IMR-90 (cell line): Measurements from ENCODE around the gene OLAH. TPM values are rescaled to one million over a fixed set of nuclear protein-coding genes. Genes with fewer than 3 reads are reported as not detected.

Source experiments
- ATAC-seq: fragments of 200-7000 bp; cut with Tn5 transposase; 2 replicates; pipeline ENCODE4 v1.9.1; 2020; ENCODE audit warnings: low read depth, mild to moderate bottlenecking, moderate library complexity
- BruUV-seq: library from RNA; stranded (reverse); fragments of 400-500 nt; replicated peaks from 2 replicates; lab custom pipeline; 2021; lab: Mats Ljungman, UMichigan
- CTCF ChIA-PET: fragments of 300-600 bp; formaldehyde crosslinking; extraction: SDS; loops from one replicate; lab custom pipeline; 2021; ENCODE audit warnings: antibody characterized with exemption; lab: Yijun Ruan, JAX
- POLR2A ChIA-PET: fragments of 300-600 bp; sonication (Branson Sonifier 250); formaldehyde crosslinking; loops from one replicate; lab custom pipeline; 2022; ENCODE audit warnings: antibody characterized with exemption; ENCODE audit not compliant: unreplicated experiment; lab: Charles Lee
- DNase-seq: peaks from one replicate; pipeline ENCODE4 v3.0.0; 2013
- H2AFZ ChIP-seq: replicated peaks from 2 replicates; pipeline ENCODE3; 2013; ENCODE audit warnings: low read length, mild to moderate bottlenecking; ENCODE audit not compliant: poor library complexity
- H2AK5ac ChIP-seq: 2 replicates; pipeline ENCODE4 v1.6.1; 2013; ENCODE audit warnings: low read depth, low read length, inconsistent platforms
- H2AK9ac ChIP-seq: replicated peaks from 2 replicates; pipeline ENCODE3; 2013; ENCODE audit warnings: mild to moderate bottlenecking, low read depth, low read length, moderate library complexity; ENCODE audit not compliant: poor library complexity
- H2BK120ac ChIP-seq: 2 replicates; pipeline ENCODE4 v1.6.1; 2013; ENCODE audit warnings: low read depth, low read length, inconsistent platforms
- H2BK15ac ChIP-seq: 3 replicates; pipeline ENCODE4 v1.6.1; 2013; ENCODE audit warnings: low read depth, low read length, inconsistent platforms
- H2BK20ac ChIP-seq: 2 replicates; pipeline ENCODE4 v1.6.1; 2013; ENCODE audit warnings: low read depth, mild to moderate bottlenecking, inconsistent platforms, low read length, moderate library complexity
- H2BK5ac ChIP-seq: 2 replicates; pipeline ENCODE4 v1.6.1; 2013; ENCODE audit warnings: mild to moderate bottlenecking, low read depth, low read length, inconsistent platforms; ENCODE audit not compliant: poor library complexity, severe bottlenecking
- H3K14ac ChIP-seq: replicated peaks from 2 replicates; pipeline ENCODE4 v1.6.1; 2013; ENCODE audit warnings: low read depth, low read length, inconsistent platforms
- H3K18ac ChIP-seq: 2 replicates; pipeline ENCODE4 v1.6.1; 2013; ENCODE audit warnings: low read depth, low read length, control low read depth
- H3K23ac ChIP-seq: 2 replicates; pipeline ENCODE4 v1.6.1; 2013; ENCODE audit warnings: low read depth, low read length, inconsistent platforms
- H3K27ac ChIP-seq: 2 replicates; pipeline ENCODE4 v1.5.1; 2013; ENCODE audit warnings: mild to moderate bottlenecking, control low read depth, low read length; ENCODE audit not compliant: insufficient read depth
- H3K27me3 ChIP-seq: 2 replicates; pipeline ENCODE4 v1.6.1; 2013; ENCODE audit warnings: low read length; ENCODE audit not compliant: control insufficient read depth, insufficient read depth
- H3K36me3 ChIP-seq: 2 replicates; pipeline ENCODE4 v1.6.1; 2013; ENCODE audit warnings: low read length, mixed read lengths; ENCODE audit not compliant: control insufficient read depth, insufficient read depth
- H3K4ac ChIP-seq: 2 replicates; pipeline ENCODE4 v1.6.1; 2013; ENCODE audit warnings: low read depth, low read length, inconsistent platforms
- H3K4me1 ChIP-seq: 2 replicates; pipeline ENCODE4 v1.6.1; 2013; ENCODE audit warnings: low read length, mixed read lengths; ENCODE audit not compliant: control insufficient read depth, insufficient read depth
- H3K4me2 ChIP-seq: 2 replicates; pipeline ENCODE4 v1.6.1; 2013; ENCODE audit warnings: low read depth, mild to moderate bottlenecking, control low read depth, low read length, moderate library complexity
- H3K4me3 ChIP-seq: 2 replicates; pipeline ENCODE4 v1.5.1; 2013; ENCODE audit warnings: low read depth, mild to moderate bottlenecking, control low read depth, low read length, moderate library complexity; ENCODE audit not compliant: insufficient read depth
- H3K56ac ChIP-seq: 2 replicates; pipeline ENCODE4 v1.6.1; 2013; ENCODE audit warnings: low read length, inconsistent platforms; ENCODE audit not compliant: insufficient read depth; ENCODE audit errors: extremely low read depth
- H3K79me1 ChIP-seq, 2 experiments: 2 replicates each; pipeline ENCODE4 v1.6.1; 2013; ENCODE audit warnings: low read length in 2 of 2, inconsistent platforms in 1 of 2, low read depth in 1 of 2
- H3K9ac ChIP-seq: 2 replicates; pipeline ENCODE4 v1.6.1; 2013; ENCODE audit warnings: low read depth, low read length, control low read depth
- H3K9me1 ChIP-seq: 2 replicates; pipeline ENCODE4 v1.6.1; 2013; ENCODE audit warnings: low read length, inconsistent platforms; ENCODE audit not compliant: insufficient read depth
- H3K9me3 ChIP-seq: 2 replicates; pipeline ENCODE4 v1.6.1; 2013; ENCODE audit warnings: low read length; ENCODE audit not compliant: control insufficient read depth, insufficient read depth
- H4K20me1 ChIP-seq: 2 replicates; pipeline ENCODE4 v1.6.1; 2013; ENCODE audit warnings: low read length, inconsistent platforms; ENCODE audit not compliant: insufficient read depth
- H4K5ac ChIP-seq: 2 replicates; pipeline ENCODE4 v1.6.1; 2013; ENCODE audit warnings: mild to moderate bottlenecking, low read depth, low read length, control low read depth
- H4K8ac ChIP-seq, 2 experiments: 2 replicates each; pipeline ENCODE4 v1.6.1; 2013; ENCODE audit warnings: low read depth in 2 of 2, low read length in 2 of 2, control low read depth in 1 of 2, inconsistent platforms in 1 of 2
- H4K91ac ChIP-seq: 2 replicates; pipeline ENCODE4 v1.6.1; 2013; ENCODE audit warnings: low read depth, low read length, inconsistent platforms; ENCODE audit not compliant: insufficient read depth
- ELK1 ChIP-seq: fragments of 150-350 bp; IDR thresholded peaks from 2 replicates; pipeline ENCODE4 v1.6.1; 2016; ENCODE audit warnings: low read depth, mild to moderate bottlenecking, low read length, moderate library complexity, borderline replicate concordance
- FOS ChIP-seq: fragments of 150-350 bp; IDR thresholded peaks from 2 replicates; pipeline ENCODE4 v1.6.1; 2016; ENCODE audit warnings: low read depth, low read length
- MAFK ChIP-seq: IDR thresholded peaks from 2 replicates; pipeline ENCODE4 v1.6.1; 2012; ENCODE audit warnings: low read depth, low read length, improper control_type of control experiment
- MAZ ChIP-seq: IDR thresholded peaks from 2 replicates; pipeline ENCODE4 v1.6.1; 2012; ENCODE audit warnings: low read depth, mild to moderate bottlenecking, low read length, improper control_type of control experiment, moderate library complexity, borderline replicate concordance
- MXI1 ChIP-seq: IDR thresholded peaks from 2 replicates; pipeline ENCODE4 v1.6.1; 2012; ENCODE audit warnings: low read depth, mild to moderate bottlenecking, low read length, moderate library complexity, borderline replicate concordance
- POLR2A ChIP-seq: IDR thresholded peaks from 2 replicates; pipeline ENCODE4 v1.6.1; 2012; ENCODE audit warnings: mild to moderate bottlenecking, low read depth, low read length
- RAD21 ChIP-seq: IDR thresholded peaks from 2 replicates; pipeline ENCODE4 v1.6.1; 2012; ENCODE audit warnings: low read length, improper control_type of control experiment
- RFX5 ChIP-seq: IDR thresholded peaks from 2 replicates; pipeline ENCODE4 v1.8.0; 2012; ENCODE audit warnings: low read depth, mild to moderate bottlenecking, low read length, moderate library complexity
- SMC3 ChIP-seq: fragments of 150-350 bp; IDR thresholded peaks from 2 replicates; pipeline ENCODE4 v1.6.1; 2016; ENCODE audit warnings: low read depth, mild to moderate bottlenecking, antibody characterized with exemption, low read length, moderate library complexity
- USF2 ChIP-seq: fragments of 150-350 bp; IDR thresholded peaks from 2 replicates; pipeline ENCODE4 v1.6.1; 2017; ENCODE audit warnings: mild to moderate bottlenecking, antibody characterized with exemption, low read length, low read depth
- WGBS, 2 experiments: methylation state at CpG; one replicate each; pipeline versions ENCODE4 v1.1.5 to v1.1.7; 2013; ENCODE audit warnings: missing lambda C conversion rate in 2 of 2; ENCODE audit not compliant: insufficient read length in 1 of 2; ENCODE audit errors: extremely low coverage in 2 of 2; 5-methylcytosine and 5-hydroxymethylcytosine counted together
- dilution Hi-C: fragments of 300-500 bp; cut with HindIII; formaldehyde crosslinking; loops from one replicate; pipeline ENCODE4 v1.14.3; 2018; ENCODE audit warnings: low sequenced_read_pairs; ENCODE audit not compliant: unreplicated experiment
- in situ Hi-C: fragments of 300-500 bp; cut with MboI; formaldehyde crosslinking; loops from 3 replicates; pipeline ENCODE4 v1.14.3; 2019; ENCODE audit warnings: low sequenced_read_pairs, inconsistent platforms, mixed read lengths
- intact Hi-C: fragments of 100-400 bp; cut with micrococcal nuclease; formaldehyde crosslinking; loops from 2 replicates; pipeline ENCODE4 v1.10.0; 2022
- polyA plus RNA-seq, 3 experiments: library from polyadenylated mRNA; depleted of rRNA; stranded (reverse); fragments of >200 nt; gene quantifications; 2 replicates each; pipeline ENCODE4 v1.2.3, GENCODE V29; 2012; ENCODE audit warnings: low replicate concordance in 1 of 3
- total RNA-seq: library from RNA; depleted of rRNA; stranded (reverse); fragments of >200 nt; gene quantifications from 2 replicates; pipeline ENCODE4 v1.2.3, GENCODE V29; 2012

The OLAH gene
- total and polyA plus RNA-seq, 2 of the 4 experiments (the other 2 are of a cell fraction): not detected

- TF ChIP-seq USF2 (no peak), ELK1 (no peak), MXI1 (no peak)
These were observed 56.1 kb downstream of the OLAH start (continued) for GRCh38 chr10:15099886-15100285.

GRCh38 chr10:15103513-15103912 is 59.8 kb downstream of the OLAH start:
- Histone ChIP-seq H3K79me1 (peaks cover 21 to 38% of the 10 kb centered on the region in 2 experiments), H3K4me2 (no peak overlapping the region), H3K36me3 (peaks cover 19% of the 10 kb centered on the region), H3K9ac (no peak overlapping the region), H3K9me3 (no peaks in the 10 kb centered on the region), H2BK20ac (no peak overlapping the region), H3K18ac (no peak overlapping the region), H2BK15ac (no peak overlapping the region), H4K5ac (no peak overlapping the region), H3K4me1 (no peaks in the 10 kb centered on the region), H4K8ac (no peak overlapping the region), H3K23ac (no peak overlapping the region; the same call in 1 of the 2 replicates), H2AFZ (no peak overlapping the region), H3K27ac (no peak overlapping the region), H3K56ac (no peak overlapping the region), H3K27me3 (no peaks in the 10 kb centered on the region), H3K9me1 (no peaks in the 10 kb centered on the region), H3K14ac (no peak overlapping the region), H4K20me1 (no peaks in the 10 kb centered on the region; the same call in 1 of the 2 replicates), H2AK5ac (no peak overlapping the region), H2BK5ac (no peak overlapping the region), H3K4me3 (no peak overlapping the region), H2BK120ac (no peak overlapping the region), H4K91ac (no peak overlapping the region), H2AK9ac (no peak overlapping the region), H3K4ac (no peak overlapping the region)
- DNase-seq (no peak), ATAC-seq (no peak)
- no peak for TF ChIP-seq SMC3
- no peak for TF ChIP-seq MXI1
- TF ChIP-seq RFX5: no peak
- no peak for TF ChIP-seq ELK1
- no peak for TF ChIP-seq MAFK
- TF ChIP-seq RAD21: no peak
- TF ChIP-seq FOS: no peak
- TF ChIP-seq POLR2A: no peak
- TF ChIP-seq USF2: no peak
- TF ChIP-seq MAZ: no peak
- BruUV-seq: no TSS peak
- ChIA-PET POLR2A (no interaction called here), CTCF (no interaction called here)
- in situ Hi-C loops: no loop called here
- intact Hi-C loops: loop anchor here (10.0 kb wide), 3 partner anchors 229 to 589 kb away; partner anchors contain the start of genes CDNF, HSPA14, MSANTD7 and SUV39H2
- 100% methylated on average over 2 of the region's 9 CpGs; no CpG with 5 or more reads in 1 of the 2 experiments for WGBS, 2 experiments
- dilution Hi-C loops: no loop called here
